Measurements from ENCODE around the gene CRISPLD2.

The CRISPLD2 gene

DNA sequence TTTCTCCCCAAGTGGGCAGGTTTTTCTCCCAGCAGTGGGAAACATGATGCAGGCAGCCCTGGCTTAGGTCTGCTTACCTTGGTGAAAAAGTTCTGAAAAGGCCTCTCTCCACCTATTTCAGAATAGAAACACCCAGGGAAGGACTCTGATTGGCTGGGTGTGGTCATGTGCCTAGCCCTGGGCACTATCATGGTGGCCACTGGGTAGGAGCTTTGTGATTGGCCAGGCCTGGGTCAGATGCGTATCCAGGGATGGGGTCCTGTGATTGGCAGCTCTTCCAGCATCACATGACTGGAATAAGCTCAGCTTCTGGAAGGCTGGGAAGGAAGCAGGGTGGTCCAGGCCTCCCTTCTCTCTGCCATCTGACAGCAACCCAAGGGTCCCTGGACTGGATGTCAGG, 138.0 kb downstream of the CRISPLD2 start:
- DNase-seq (ENCODE audit: low spot score), result no peak
